ENCODE results near the gene BMAL2. TPM values are rescaled to one million over a fixed set of nuclear protein-coding genes. Genes with fewer than 3 reads are reported as not detected.

BMAL2 gene
- total and polyA plus RNA-seq, 3 donors from 2014 or later = 2.7 to 3.7 (median 3.7) TPM

GRCh38 chr12:27351476-27351875, 18.8 kb downstream of the BMAL2 start:
- H3K36me3 ChIP-seq (ENCODE audit: low read depth, missing control alignments) = no peaks in the 10 kb centered on the region
- H3K4me1 ChIP-seq = no peaks in the 10 kb centered on the region
- H3K27ac ChIP-seq = no peak overlapping the region
- no peak for DNase-seq
- no peaks in the 10 kb centered on the region for H3K27me3 ChIP-seq
- no peaks in the 10 kb centered on the region for H3K9me3 ChIP-seq
- intact Hi-C loops (cut with DNase I; ENCODE audit: low total_unique reads) = no loop called here
- WGBS, 2 donors = 93 to 97% methylated on average over 7 of the region's 7 CpGs
- no peak overlapping the region for H3K4me3 ChIP-seq
- TF ChIP-seq POLR2A (IDR thresholded peaks at IDR 0.05) = no peak
- TF ChIP-seq CTCF (IDR thresholded peaks at IDR 0.05) = no peak

GRCh38 chr12:27355486-27355885, 22.9 kb downstream of the BMAL2 start:
- no peak for DNase-seq
- intact Hi-C loops (cut with DNase I; ENCODE audit: low total_unique reads) = no loop called here
- Histone ChIP-seq H3K4me3 (no peak overlapping the region), H3K27ac (no peak overlapping the region), H3K27me3 (no peaks in the 10 kb centered on the region), H3K4me1 (no peaks in the 10 kb centered on the region), H3K9me3 (no peaks in the 10 kb centered on the region), H3K36me3 (ENCODE audit: low read depth, missing control alignments) (no peaks in the 10 kb centered on the region)
- TF ChIP-seq POLR2A (IDR thresholded peaks at IDR 0.05) (no peak), CTCF (IDR thresholded peaks at IDR 0.05) (no peak)
- WGBS, 2 donors = 69 to 72% methylated on average over 2 of the region's 2 CpGs

GRCh38 chr12:27355979-27356378, 23.3 kb downstream of the BMAL2 start:
- Histone ChIP-seq H3K27ac (no peak overlapping the region), H3K27me3 (no peaks in the 10 kb centered on the region), H3K36me3 (ENCODE audit: low read depth, missing control alignments) (no peaks in the 10 kb centered on the region), H3K4me1 (no peaks in the 10 kb centered on the region), H3K9me3 (no peaks in the 10 kb centered on the region), H3K4me3 (no peak overlapping the region)
- intact Hi-C loops (cut with DNase I; ENCODE audit: low total_unique reads) = no loop called here
- no peak for TF ChIP-seq CTCF (IDR thresholded peaks at IDR 0.05)
- TF ChIP-seq POLR2A (IDR thresholded peaks at IDR 0.05) = no peak
- DNase-seq = no peak
- WGBS, 2 donors = 88 to 92% methylated on average over 1 of the region's 1 CpG

DNA sequence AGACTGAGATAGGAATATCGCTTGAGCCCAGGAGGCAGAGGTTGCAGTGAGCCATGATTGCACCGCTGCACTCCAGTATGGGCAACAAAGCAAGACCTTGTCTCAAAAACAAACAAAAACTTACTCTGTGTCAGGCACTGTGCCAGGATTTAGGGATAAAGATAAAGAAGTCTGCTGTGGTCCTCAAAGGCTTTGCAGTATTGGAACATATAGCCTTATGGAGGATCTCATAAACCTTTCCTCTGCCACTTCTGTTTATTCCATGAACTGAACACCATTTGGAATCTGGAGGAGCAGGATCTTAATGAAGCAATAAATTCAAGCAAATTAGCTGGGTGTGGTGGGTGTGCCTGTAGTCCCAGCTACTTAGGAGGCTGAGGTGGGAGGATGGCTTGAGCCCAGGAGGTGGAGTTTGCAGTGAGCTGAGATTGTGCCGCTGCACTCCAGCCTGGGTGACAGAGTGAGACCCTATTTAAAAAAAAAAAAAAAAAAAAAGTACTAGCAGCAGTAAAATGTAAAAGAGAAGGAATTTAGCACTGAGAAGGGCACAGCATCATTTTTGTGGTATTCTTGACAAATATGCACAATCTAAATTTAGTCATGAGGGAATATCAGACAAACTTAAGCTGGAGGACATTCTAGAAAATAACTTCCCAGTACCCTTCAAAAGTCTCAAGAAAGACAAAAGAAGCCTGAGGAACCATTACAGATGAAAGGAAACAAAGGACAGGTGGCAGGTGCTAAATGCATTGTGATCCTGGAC, 27.1 kb downstream of the BMAL2 start:
- TF ChIP-seq CTCF (IDR thresholded peaks at IDR 0.05) (no peak), POLR2A (IDR thresholded peaks at IDR 0.05) (no peak)
- no peaks in the 10 kb centered on the region for H3K9me3 ChIP-seq
- no peaks in the 10 kb centered on the region for H3K27me3 ChIP-seq
- 57 to 72% methylated on average over 3 of the region's 3 CpGs for WGBS, 2 donors
- DNase-seq = no peak
- no peak overlapping the region for H3K4me3 ChIP-seq
- intact Hi-C loops (cut with DNase I; ENCODE audit: low total_unique reads) = no loop called here
- H3K27ac ChIP-seq = no peak overlapping the region
- no peaks in the 10 kb centered on the region for H3K36me3 ChIP-seq (ENCODE audit: low read depth, missing control alignments)
- H3K4me1 ChIP-seq = no peaks in the 10 kb centered on the region

- WGBS, 2 donors = 94 to 95% methylated on average over 2 of the region's 2 CpGs
- Histone ChIP-seq H3K27ac (no peak overlapping the region), H3K36me3 (ENCODE audit: low read depth, missing control alignments) (no peaks in the 10 kb centered on the region), H3K27me3 (no peaks in the 10 kb centered on the region), H3K4me3 (no peak overlapping the region), H3K9me3 (no peaks in the 10 kb centered on the region), H3K4me1 (no peaks in the 10 kb centered on the region)
- intact Hi-C loops (cut with DNase I; ENCODE audit: low total_unique reads) = no loop called here
- DNase-seq = no peak
- TF ChIP-seq CTCF (IDR thresholded peaks at IDR 0.05) (no peak), POLR2A (IDR thresholded peaks at IDR 0.05) (no peak)
Observed at GRCh38 chr12:27361372-27361771, 28.7 kb downstream of the BMAL2 start.
